K562 (cell line): ENCODE results near the gene POLR3GL. TPM values are rescaled to one million over a fixed set of nuclear protein-coding genes. Genes with fewer than 3 reads are reported as not detected.

Source experiments
- ATAC-seq: fragments of 200-7000 bp; cut with Tn5 transposase; 3 replicates; pipeline ENCODE4 v1.9.1; 2020; ENCODE audit warnings: moderate library complexity
- BruUV-seq: library from RNA; stranded (reverse); fragments of 400-500 nt; replicated peaks from 2 replicates; lab custom pipeline; 2021; lab: Mats Ljungman, UMichigan
- CTCF ChIA-PET: fragments of 300-600 bp; formaldehyde crosslinking; extraction: SDS; loops from one replicate; lab custom pipeline; 2021; ENCODE audit warnings: low intra/inter-chr PET ratio; lab: Yijun Ruan, JAX
- POLR2A ChIA-PET: fragments of 300-600, 350-650 bp; sonication (Branson Sonifier 250); formaldehyde crosslinking; extraction: SDS; loops from one replicate; lab custom pipeline; 2021; ENCODE audit warnings: antibody characterized with exemption, inconsistent platforms; lab: Yijun Ruan, JAX
- DNase-seq, 4 experiments: peaks; one replicate each; pipeline versions ENCODE4 v3.0.0 to v3.0.0-alpha.2; 2011 to 2018; ENCODE audit warnings: low spot score in 3 of 4, mixed read lengths in 3 of 4; ENCODE audit errors: extremely low read depth in 1 of 4
- FAIRE-seq: peaks from 2 replicates; lab custom pipeline; 2011; peaks lifted over from hg19 to GRCh38; lab: Jason Lieb, UNC
- H2AFZ ChIP-seq: 2 replicates; pipeline ENCODE4 v1.6.0; 2011; ENCODE audit warnings: low read depth, low read length, control low read depth, inconsistent platforms
- H3K27ac ChIP-seq: fragments of 200-600 bp; 3 replicates; pipeline ENCODE4 v1.8.0; 2011; ENCODE audit warnings: low read depth, mild to moderate bottlenecking, control low read depth, inconsistent platforms, low read length, moderate library complexity, mixed read lengths; ENCODE audit errors: extremely low read depth
- H3K27me3 ChIP-seq, 2 experiments: fragments of 300-600 bp in 1 of 2; 2 replicates in 1 of 2; 3 replicates in 1 of 2; pipeline versions ENCODE4 v1.6.0 to v1.8.0; 2011; ENCODE audit warnings: inconsistent platforms in 2 of 2, low read length in 2 of 2, mild to moderate bottlenecking in 1 of 2, mixed read lengths in 1 of 2, moderate library complexity in 1 of 2; ENCODE audit not compliant: control insufficient read depth in 2 of 2, insufficient read depth in 2 of 2
- H3K36me3 ChIP-seq: fragments of 300-600 bp; 3 replicates; pipeline ENCODE4 v1.8.0; 2011; ENCODE audit warnings: mild to moderate bottlenecking, low read length, inconsistent platforms; ENCODE audit not compliant: control insufficient read depth, insufficient read depth
- H3K4me1 ChIP-seq, 2 experiments: fragments of 200-600 bp in 1 of 2; replicated peaks in 1 of 2; 2 replicates in 1 of 2; 3 replicates in 1 of 2; pipeline versions ENCODE4 v1.5.1 to v1.8.0; 2011; ENCODE audit warnings: inconsistent platforms in 2 of 2, low read length in 2 of 2, mild to moderate bottlenecking in 1 of 2, mixed read lengths in 1 of 2, moderate library complexity in 1 of 2; ENCODE audit not compliant: control insufficient read depth in 2 of 2, insufficient read depth in 2 of 2
- H3K4me2 ChIP-seq: 2 replicates; pipeline ENCODE4 v1.6.1; 2011; ENCODE audit warnings: low read length, control low read depth, inconsistent platforms, mixed read lengths; ENCODE audit not compliant: insufficient read depth
- H3K4me3 ChIP-seq: fragments of 200-600 bp; sonication (generic), shearing (Covaris generic); 2 replicates; pipeline ENCODE4 v1.5.1; 2016; ENCODE audit warnings: control low read depth, inconsistent platforms
- H3K79me2 ChIP-seq: fragments of 200-600 bp; 3 replicates; pipeline ENCODE4 v1.8.0; 2011; ENCODE audit warnings: low read length, inconsistent platforms; ENCODE audit not compliant: control insufficient read depth, insufficient read depth
- H3K9ac ChIP-seq, 2 experiments: 2 replicates each; pipeline versions ENCODE4 v1.6.0 to v1.6.1; 2011; ENCODE audit warnings: low read depth in 2 of 2, low read length in 2 of 2, control low read depth in 1 of 2, inconsistent platforms in 1 of 2, mild to moderate bottlenecking in 1 of 2, mixed read lengths in 1 of 2; ENCODE audit not compliant: insufficient read depth in 1 of 2
- H3K9me1 ChIP-seq: one replicate; pipeline ENCODE4 v1.6.0; 2011; ENCODE audit warnings: inconsistent platforms, mild to moderate bottlenecking, low read length, moderate library complexity; ENCODE audit not compliant: control insufficient read depth, insufficient read depth
- H3K9me3 ChIP-seq: replicated peaks from 2 replicates; pipeline ENCODE4 v1.5.1; 2011; ENCODE audit warnings: low read depth, low read length, inconsistent platforms; ENCODE audit not compliant: control insufficient read depth, insufficient read depth
- H4K20me1 ChIP-seq: replicated peaks from 2 replicates; pipeline ENCODE4 v1.6.1; 2011; ENCODE audit warnings: low read length, inconsistent platforms, mixed read lengths; ENCODE audit not compliant: control insufficient read depth, insufficient read depth
- ARID1B ChIP-seq: fragments of 450-650 bp; IDR thresholded peaks from 2 replicates; pipeline ENCODE4 v1.6.1; 2016; ENCODE audit warnings: antibody characterized with exemption, mild to moderate bottlenecking, inconsistent platforms
- CTCF ChIP-seq, 3 experiments: IDR thresholded peaks in 2 of 3; conservative IDR thresholded peaks in 1 of 3; 2 replicates each; pipeline ENCODE4 v1.5.1; 2011 to 2012; ENCODE audit warnings: low read length in 3 of 3, mild to moderate bottlenecking in 3 of 3, control low read depth in 2 of 3, improper control_type of control experiment in 1 of 3, inconsistent platforms in 1 of 3, low read depth in 1 of 3, mixed read lengths in 1 of 3, moderate library complexity in 1 of 3; ENCODE audit not compliant: insufficient read depth in 2 of 3
- ETV6 ChIP-seq, 3 experiments: fragments of 150-350 bp in 1 of 3; sonication (generic) in 1 of 3; formaldehyde crosslinking in 1 of 3; IDR thresholded peaks; 2 replicates each; pipeline versions ENCODE4 v1.6.1 to v1.8.0; 2014 to 2022; ENCODE audit warnings: borderline replicate concordance in 2 of 3, low read depth in 2 of 3, antibody characterized with exemption in 1 of 3, low read length in 1 of 3, mild to moderate bottlenecking in 1 of 3, missing genetic modification reagents in 1 of 3
- GABPA ChIP-seq: fragments of 200-800 bp; sonication (Bioruptor generic); conservative IDR thresholded peaks from 2 replicates; pipeline ENCODE4 v1.6.1; 2016; ENCODE audit warnings: low read depth, missing genetic modification characterization, missing compliant biosample characterization
- GABPB2 ChIP-seq: fragments of 250-450 bp; sonication (Bioruptor Pico); conservative IDR thresholded peaks from 2 replicates; pipeline ENCODE4 v1.5.1; 2021; ENCODE audit warnings: mild to moderate bottlenecking
- MEIS2 ChIP-seq: fragments of 450-650 bp; IDR thresholded peaks from 2 replicates; pipeline ENCODE4 v1.6.1; 2014; ENCODE audit warnings: mild to moderate bottlenecking; ENCODE audit not compliant: partially characterized antibody
- NCOA2 ChIP-seq, 2 experiments: fragments of 450-650 bp; IDR thresholded peaks; 2 replicates each; pipeline ENCODE4 v1.6.1; 2018; ENCODE audit warnings: mild to moderate bottlenecking in 2 of 2, moderate library complexity in 1 of 2; ENCODE audit not compliant: partially characterized antibody in 2 of 2
- NFE2 ChIP-seq: IDR thresholded peaks from 2 replicates; pipeline ENCODE4 v1.6.1; 2014; ENCODE audit warnings: antibody characterized with exemption, low read depth
- NFYB ChIP-seq: IDR thresholded peaks from 2 replicates; pipeline ENCODE4 v1.6.1; 2011; ENCODE audit warnings: mild to moderate bottlenecking, moderate library complexity; ENCODE audit not compliant: insufficient read length; ENCODE audit errors: extremely low read depth
- NR2C1 ChIP-seq, 2 experiments: fragments of 450-650 bp; IDR thresholded peaks; 2 replicates each; pipeline ENCODE4 v1.6.1; 2017; ENCODE audit warnings: mild to moderate bottlenecking in 2 of 2, antibody characterized with exemption in 1 of 2, inconsistent platforms in 1 of 2, missing compliant biosample characterization in 1 of 2, missing genetic modification characterization in 1 of 2
- RNF2 ChIP-seq: sonication (generic); IDR thresholded peaks from 2 replicates; pipeline ENCODE4 v1.6.1; 2016
- TAF7 ChIP-seq: fragments of 450-650 bp; IDR thresholded peaks from 2 replicates; pipeline ENCODE4 v1.6.1; 2016; ENCODE audit warnings: missing genetic modification characterization, missing compliant biosample characterization
- TCF7 ChIP-seq: sonication (generic); IDR thresholded peaks from 2 replicates; pipeline ENCODE4 v1.6.1; 2016; ENCODE audit warnings: antibody characterized with exemption, borderline replicate concordance
- ZBTB17 ChIP-seq: fragments of 450-650 bp; formaldehyde crosslinking; IDR thresholded peaks from 2 replicates; pipeline ENCODE4 v1.4.0; 2020; ENCODE audit warnings: mild to moderate bottlenecking
- ZNF175 ChIP-seq: fragments of 200-800 bp; sonication (Bioruptor generic); IDR thresholded peaks from 2 replicates; pipeline ENCODE4 v1.6.1; 2016; ENCODE audit warnings: low read depth, mild to moderate bottlenecking, missing genetic modification characterization, missing compliant biosample characterization
- WGBS: fragments of 100-300 bp; shearing (Covaris generic); methylation state at CpG from one replicate; pipeline ENCODE4 v1.1.6; 2016; ENCODE audit warnings: low coverage, mixed read lengths; ENCODE audit not compliant: insufficient coverage; ENCODE audit errors: missing lambda C conversion rate; 5-methylcytosine and 5-hydroxymethylcytosine counted together
- in situ Hi-C: fragments of 300-500 bp; cut with MboI; formaldehyde crosslinking; loops from 4 replicates; pipeline ENCODE4 v1.15.0; 2018; ENCODE audit warnings: inconsistent platforms, mixed read lengths
- intact Hi-C: fragments of 100-400 bp; cut with micrococcal nuclease; formaldehyde crosslinking; loops from 2 replicates; pipeline ENCODE4 v1.14.2; 2022
- polyA plus RNA-seq, 8 experiments: library from polyadenylated mRNA; depleted of rRNA in 4 of 8; stranded (reverse) in 5 of 8; unstranded in 3 of 8; fragments of >200 nt; fragmentation: Nextera tagmentation in 2 of 8; fragmentation: Illumina TruSeq in 1 of 8; extraction: Ambion mirVana in 2 of 8; extraction: Trizol in 1 of 8; gene quantifications; 2 replicates each; pipeline versions ENCODE4 v1.2.1 to v1.2.3, GENCODE V29; 2011 to 2014; ENCODE audit warnings: inconsistent platforms in 1 of 8, missing spikeins in 1 of 8
- total RNA-seq, 7 experiments: library from RNA; depleted of rRNA in 6 of 7; stranded (reverse); fragments of >200 nt in 6 of 7; fragmentation: Illumina TruSeq in 2 of 7; extraction: Trizol in 2 of 7; gene quantifications; 2 replicates each; pipeline versions ENCODE4 v1.2.1 to v1.2.3, GENCODE V29; 2011 to 2021; ENCODE audit warnings: low replicate concordance in 1 of 7
- TF ChIP-seq, protein P1 (sequence below), 2 experiments: IDR thresholded peaks; 2 replicates each; pipeline ENCODE4 v1.6.1; 2011; ENCODE audit warnings: borderline replicate concordance in 1 of 2, control low read depth in 1 of 2, low read depth in 1 of 2, low read length in 1 of 2, mild to moderate bottlenecking in 1 of 2, mixed read lengths in 1 of 2, moderate library complexity in 1 of 2; ENCODE audit not compliant: insufficient read depth in 1 of 2, insufficient read length in 1 of 2, poor library complexity in 1 of 2, severe bottlenecking in 1 of 2; ENCODE audit errors: extremely low read depth in 1 of 2

Gene POLR3GL
- total and polyA plus RNA-seq, 9 of the 15 experiments (the other 6 are each of a cell fraction or from before 2014, with no cell fraction given) = 14.6 to 48.4 (median 38.2) TPM

DNA sequence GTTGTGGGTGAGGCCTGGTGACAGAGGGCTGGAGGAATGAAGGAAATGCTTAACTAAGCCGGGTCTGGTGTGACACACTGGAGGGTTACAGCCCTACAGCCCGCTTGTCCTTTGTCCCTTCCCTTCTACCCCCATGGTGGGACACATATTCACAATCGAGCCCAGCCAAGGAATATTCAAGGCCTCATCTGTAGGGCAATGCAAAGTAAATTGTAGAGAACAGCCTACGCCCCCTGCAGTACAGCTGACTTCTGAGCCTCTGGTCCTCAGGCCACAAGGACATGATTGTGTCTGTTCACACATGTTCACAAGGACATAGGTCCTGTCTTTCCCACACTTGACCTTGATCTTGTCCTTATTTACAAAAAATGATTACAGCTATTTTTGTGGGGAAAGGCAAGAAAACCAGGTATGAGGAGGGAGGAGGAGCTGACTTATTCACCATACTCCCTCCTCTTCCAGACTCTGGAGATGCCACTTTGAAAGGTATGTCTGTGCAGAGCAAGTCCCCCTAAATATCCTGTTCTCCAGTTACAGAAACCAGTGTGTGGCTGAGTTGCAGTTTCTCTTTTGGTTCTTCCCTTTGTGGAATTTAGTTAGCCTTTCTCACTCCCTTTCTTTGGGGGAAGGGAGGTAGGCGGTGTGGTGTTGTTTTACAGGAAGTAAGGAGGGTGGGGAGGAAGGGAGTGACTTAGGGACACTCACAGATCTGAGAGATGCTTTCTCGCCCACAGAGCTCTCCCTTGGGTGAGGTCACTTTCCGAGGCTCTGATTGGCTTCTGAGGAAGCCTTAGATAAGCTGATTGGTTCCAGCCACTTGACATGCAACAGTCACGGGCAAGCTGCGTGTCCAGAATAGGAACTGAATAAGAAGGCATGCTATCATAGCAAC, 14.6 kb downstream of the POLR3GL start:
- in situ Hi-C loops (no loop called here), intact Hi-C loops (loop anchor here (1.0 kb wide), 3 partner anchors 11 to 17 kb away; partner anchors contain the start of genes ANKRD34A, POLR3GL and TXNIP)
- DNase-seq = peak; percentile 97 to 99 (median 99)
- no peaks in the 10 kb centered on the region for H3K9me1 ChIP-seq
- peaks cover 16% of the 10 kb centered on the region for H3K36me3 ChIP-seq
- no peak overlapping the region for H3K4me3 ChIP-seq
- H4K20me1 ChIP-seq = no peaks in the 10 kb centered on the region
- H3K4me2 ChIP-seq = peak overlapping the region; percentile 76
- no peaks in the 10 kb centered on the region for H3K9me3 ChIP-seq
- peaks cover 25% of the 10 kb centered on the region for H3K79me2 ChIP-seq
- peak overlapping the region; percentile 42 for H2AFZ ChIP-seq
- H3K9ac ChIP-seq = peak overlapping the region; percentile 81 to 86; a peak in 3 of 4 replicates
- H3K27ac ChIP-seq = peak overlapping the region; percentile 96
- CTCF ChIA-PET = interaction anchor here (0.6 to 3.8 kb wide), 4 partner anchors 28 to 54 kb away, joined by 3 to 37 read pairs (median 10); no protein-coding TSS in a partner anchor
- 6% methylated on average over 9 of the region's 9 CpGs for WGBS
- POLR2A ChIA-PET = interaction anchor here (0.6 to 15.5 kb wide), 14 partner anchors 14 to 134 kb away, joined by 3 to 320 read pairs (median 4); partner anchors contain the start of genes ANKRD34A, LIX1L, NUDT17 and POLR3GL
- BruUV-seq = TSS peak; percentile 98
- FAIRE-seq = peak; percentile 100
- peaks cover 24 to 63% of the 10 kb centered on the region in 2 experiments for H3K4me1 ChIP-seq
- ATAC-seq = peak; percentile 94
- no peaks in the 10 kb centered on the region for H3K27me3 ChIP-seq
- no peak for TF ChIP-seq NCOA2 (IDR thresholded peaks at IDR 0.05; ENCODE audit: partially characterized antibody in 2 of 2)
- TF ChIP-seq RNF2 = peak; percentile 91
- TF ChIP-seq NFE2 = 0 out of 2 replicates have a peak, but pooled peaks have one; percentile 31
- TF ChIP-seq MEIS2 = peak; percentile 35
- TF ChIP-seq ZNF175 (CRISPR knock-in tag) = peak; percentile 66
- TF ChIP-seq, protein P1, sequence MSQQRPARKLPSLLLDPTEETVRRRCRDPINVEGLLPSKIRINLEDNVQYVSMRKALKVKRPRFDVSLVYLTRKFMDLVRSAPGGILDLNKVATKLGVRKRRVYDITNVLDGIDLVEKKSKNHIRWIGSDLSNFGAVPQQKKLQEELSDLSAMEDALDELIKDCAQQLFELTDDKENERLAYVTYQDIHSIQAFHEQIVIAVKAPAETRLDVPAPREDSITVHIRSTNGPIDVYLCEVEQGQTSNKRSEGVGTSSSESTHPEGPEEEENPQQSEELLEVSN (IDR thresholded peaks at IDR 0.05; ENCODE audit: borderline replicate concordance in 1 of 2, extremely low read depth in 1 of 2, insufficient read depth in 1 of 2, insufficient read length in 1 of 2, low read depth in 1 of 2, low read length in 1 of 2, poor library complexity in 1 of 2, severe bottlenecking in 1 of 2) = peak; percentile 36 to 50
- peak; percentile 47 for TF ChIP-seq NFYB
- peak in 1 of 2 experiments; percentile 49; a peak in 2 of 4 replicates for TF ChIP-seq ETV6 (IDR thresholded peaks at IDR 0.05; ENCODE audit: borderline replicate concordance in 1 of 2, low read depth in 2 of 2, low read length in 1 of 2)
- no peak for TF ChIP-seq ETV6 (CRISPR knock-in tag; IDR thresholded peaks at IDR 0.05; ENCODE audit: borderline replicate concordance)
- no peak for TF ChIP-seq NR2C1 (IDR thresholded peaks at IDR 0.05)
- peak; percentile 50; the same call in 1 of the 2 replicates for TF ChIP-seq NR2C1 (tag; IDR thresholded peaks at IDR 0.05)
- TF ChIP-seq TCF7 = no peak
- TF ChIP-seq ARID1B = peak; percentile 71
- TF ChIP-seq CTCF (IDR thresholded peaks at IDR 0.05 in 2 of 3, conservative IDR thresholded peaks at IDR 0.05 in 1 of 3; ENCODE audit: insufficient read depth in 2 of 3, low read depth in 1 of 3, low read length in 3 of 3) = peak; percentile 53 to 69 (median 54)
- peak; percentile 80 for TF ChIP-seq GABPA (tag)
- peak; percentile 79; the same call in 1 of the 2 replicates for TF ChIP-seq ZBTB17 (CRISPR knock-in tag)
- TF ChIP-seq GABPB2 (CRISPR knock-in tag) = no peak
- peak; percentile 52; the same call in 1 of the 2 replicates for TF ChIP-seq TAF7 (tag)
